WTC11 (cell line): Measurements from ENCODE around the gene FOXK1.

Experiments used
- CTCF ChIP-seq: fragments of 200-600 bp; IDR thresholded peaks from 2 replicates; pipeline ENCODE4 v1.8.0; 2022; ENCODE audit warnings: antibody characterized with exemption
- NR1H2 ChIP-seq: sonication (generic); formaldehyde crosslinking; IDR thresholded peaks from 2 replicates; pipeline ENCODE4 v1.9.0; 2021; ENCODE audit warnings: mild to moderate bottlenecking, moderate library complexity, missing genetic modification reagents
- PRDM15 ChIP-seq: sonication (generic); formaldehyde crosslinking; IDR thresholded peaks from 2 replicates; pipeline ENCODE4 v1.8.0; 2022; ENCODE audit warnings: missing genetic modification reagents
- SMAD4 ChIP-seq: sonication (generic); formaldehyde crosslinking; IDR thresholded peaks from 2 replicates; pipeline ENCODE4 v1.8.0; 2022; ENCODE audit warnings: mild to moderate bottlenecking, missing genetic modification reagents

- no peak for TF ChIP-seq CTCF
- no peak for TF ChIP-seq NR1H2 (CRISPR knock-in tag)
- no peak for TF ChIP-seq PRDM15 (CRISPR knock-in tag)
- TF ChIP-seq SMAD4: no peak
These were observed 29.5 kb downstream of the FOXK1 start for GRCh38 chr7:4711634-4712033.
